ENCODE data around the gene TFAM. TPM values are rescaled to one million over a fixed set of nuclear protein-coding genes. Genes with fewer than 3 reads are reported as not detected.

Gene TFAM
- total RNA-seq, 4 donors from 2014 or later = 15.3 to 20.1 (median 17.6) TPM

DNA sequence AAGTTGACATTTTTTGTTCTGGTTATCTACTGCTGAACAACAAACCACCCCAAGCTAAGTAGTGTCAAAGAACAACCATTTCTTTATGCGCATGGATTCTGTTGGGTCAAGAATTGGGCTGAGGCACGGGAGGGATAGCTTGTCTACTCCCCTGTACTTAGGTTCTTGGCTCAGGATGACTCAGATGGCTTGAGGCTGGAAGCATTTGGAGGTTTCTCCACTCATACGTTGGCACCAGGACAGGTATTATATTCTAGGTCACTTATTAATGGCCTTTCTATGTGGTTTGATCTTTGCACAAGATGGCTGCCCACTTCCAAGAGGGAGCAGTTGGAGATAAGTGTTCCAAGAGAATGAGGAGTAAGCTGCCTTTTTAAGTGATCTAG lies 11.8 kb upstream of the TFAM start:
- TF ChIP-seq CTCF (IDR thresholded peaks at IDR 0.05; ENCODE audit: low read depth) = no peak

GRCh38 chr10:58382489-58382995 lies 2.7 kb upstream of the TFAM start:
- TF ChIP-seq CTCF (IDR thresholded peaks at IDR 0.05; ENCODE audit: low read depth) = no peak

DNA sequence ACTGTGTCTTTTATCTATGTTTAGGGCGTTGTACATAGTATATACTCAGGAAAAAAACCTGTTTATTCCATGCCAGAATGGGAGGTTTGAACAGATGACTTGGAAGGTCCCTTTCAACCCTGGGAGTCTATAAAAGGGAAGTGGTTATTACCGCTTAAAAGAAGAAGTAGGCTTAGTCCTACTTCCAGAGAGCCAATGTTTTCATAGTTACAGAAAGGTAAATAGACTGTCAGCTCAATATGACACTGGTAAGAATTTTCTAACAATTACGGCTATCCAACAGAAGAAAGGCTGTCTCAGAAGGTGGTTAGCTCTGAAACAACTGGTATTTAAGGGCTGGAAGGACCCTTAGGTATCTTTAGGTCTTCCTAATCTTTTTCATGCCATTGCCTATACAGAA lies 1.1 kb upstream of the TFAM start:
- no peak for TF ChIP-seq CTCF (IDR thresholded peaks at IDR 0.05; ENCODE audit: low read depth)

- no peak for TF ChIP-seq CTCF (IDR thresholded peaks at IDR 0.05; ENCODE audit: low read depth)
Measured at GRCh38 chr10:58384544-58384998, 639 bp upstream of the TFAM start.

DNA sequence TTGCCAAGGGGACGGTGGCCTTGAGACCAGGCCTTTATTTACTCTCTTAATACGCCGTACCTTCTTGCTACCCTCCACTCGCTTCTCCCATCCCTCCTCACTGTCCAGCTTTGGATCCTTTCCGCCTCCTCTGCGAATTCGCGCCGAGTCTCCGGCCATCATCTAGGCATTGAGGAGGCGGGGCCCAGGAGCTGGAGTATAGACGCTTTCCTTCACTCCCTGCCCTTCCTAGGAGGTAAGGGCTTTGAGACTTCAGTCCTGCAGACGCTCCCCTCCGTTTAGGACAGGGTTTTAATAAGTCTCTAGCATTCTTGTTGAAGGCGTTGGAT lies 538 bp downstream of the TFAM start:
- no peak for TF ChIP-seq CTCF (IDR thresholded peaks at IDR 0.05; ENCODE audit: low read depth)

DNA sequence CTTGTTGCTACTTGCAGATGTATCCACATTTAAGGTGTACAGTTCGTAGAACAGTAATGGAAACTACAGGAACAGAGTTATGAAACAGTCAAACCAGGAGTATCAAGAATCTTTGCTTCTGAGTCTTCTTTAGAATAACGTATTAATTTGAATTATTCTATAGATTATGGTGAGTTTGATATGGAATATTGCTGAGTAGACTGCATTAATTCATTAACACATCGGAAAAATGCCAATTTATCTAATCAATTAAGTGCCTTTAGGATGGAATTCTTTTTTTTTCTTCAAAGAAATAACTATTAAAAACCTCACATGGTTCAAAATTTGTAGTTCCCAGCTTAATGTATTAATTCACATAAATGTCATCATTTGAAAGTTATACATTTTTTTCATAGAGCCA lies 3.8 kb downstream of the TFAM start:
- no peak for TF ChIP-seq CTCF (IDR thresholded peaks at IDR 0.05; ENCODE audit: low read depth)

DNA sequence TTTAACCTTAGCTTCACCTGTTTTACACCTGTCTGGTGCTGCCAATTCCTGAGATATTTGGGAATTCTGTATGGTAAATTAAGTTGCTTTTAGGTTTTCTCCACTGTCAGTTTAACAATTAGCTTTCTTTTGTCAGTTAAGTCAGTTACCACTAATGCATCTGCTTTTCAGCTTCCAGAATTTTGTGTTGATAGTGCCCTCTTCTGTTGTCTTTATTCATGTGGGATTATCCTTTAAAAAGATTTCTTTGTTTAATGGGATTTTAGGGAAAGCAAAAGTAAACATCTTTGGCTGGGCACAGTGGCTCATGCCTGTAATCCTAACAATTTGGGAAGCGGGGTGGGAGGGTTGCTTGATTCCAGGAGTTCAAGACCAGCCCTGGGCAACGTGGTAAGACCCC lies 8.1 kb downstream of the TFAM start:
- TF ChIP-seq CTCF (IDR thresholded peaks at IDR 0.05; ENCODE audit: low read depth) = no peak
